ENCODE results near the gene LCNL1. TPM values are rescaled to one million over a fixed set of nuclear protein-coding genes. Genes with fewer than 3 reads are reported as not detected.

LCNL1 gene
- total RNA-seq, 2 donors from 2014 or later, result not detected

GRCh38 chr9:136939431-136939995, 43.3 kb upstream of the LCNL1 start:
- DNase-seq, result no peak
- WGBS, 2 donors, result 90 to 94% methylated on average over 18 to 28 of the region's 28 CpGs
- no peak overlapping the region for H3K27ac ChIP-seq
- TF ChIP-seq CTCF (IDR thresholded peaks at IDR 0.05) (no peak), POLR2A (IDR thresholded peaks at IDR 0.05) (no peak)
- no peaks in the 10 kb centered on the region for H3K9me3 ChIP-seq
- no peak for ATAC-seq
- H3K4me3 ChIP-seq, result no peak overlapping the region
- peaks cover 16% of the 10 kb centered on the region for H3K4me1 ChIP-seq
- intact Hi-C loops (cut with DNase I), result no loop called here
- no peaks in the 10 kb centered on the region for H3K27me3 ChIP-seq
- peaks cover 20 to 26% of the 10 kb centered on the region in 2 donors for H3K36me3 ChIP-seq (replicated peaks in 1 of 2; ENCODE audit: insufficient read depth in 1 of 2, low read depth in 2 of 2)

DNA sequence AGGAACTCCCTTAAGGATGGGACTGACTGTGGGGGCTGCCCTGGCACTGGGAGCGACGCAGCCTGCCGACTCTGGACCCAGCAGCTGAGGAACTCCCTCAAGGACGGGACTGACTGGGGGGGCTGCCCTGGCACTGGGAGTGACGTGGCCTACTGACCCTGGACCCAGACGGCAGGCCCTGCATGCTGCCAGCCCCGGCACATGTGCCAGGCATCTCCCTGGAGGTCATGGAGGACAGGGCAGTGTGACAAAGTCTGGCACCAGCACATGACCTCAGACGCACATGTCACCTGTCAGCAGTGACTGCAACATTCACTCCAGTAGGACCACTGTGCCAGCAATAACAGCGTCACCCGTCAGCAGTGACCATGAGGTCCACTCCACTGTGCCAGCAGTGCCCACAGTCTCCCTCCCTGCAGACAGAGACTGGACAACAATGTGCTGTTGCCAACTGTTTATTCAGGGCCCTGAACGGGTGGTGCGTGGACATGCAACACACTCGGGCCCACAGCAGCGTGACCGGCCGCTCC, 42.7 kb upstream of the LCNL1 start:
- TF ChIP-seq POLR2A (IDR thresholded peaks at IDR 0.05), result no peak
- no peak for TF ChIP-seq CTCF (IDR thresholded peaks at IDR 0.05)
- intact Hi-C loops (cut with DNase I), result loop anchor here (10.0 kb wide), 1 partner anchor 85 kb away; the partner anchor contains the start of gene MAMDC4
- peaks cover 20 to 26% of the 10 kb centered on the region in 2 donors for H3K36me3 ChIP-seq (replicated peaks in 1 of 2; ENCODE audit: insufficient read depth in 1 of 2, low read depth in 2 of 2)
- H3K4me3 ChIP-seq, result no peak overlapping the region
- H3K27ac ChIP-seq, result no peak overlapping the region
- H3K9me3 ChIP-seq, result no peaks in the 10 kb centered on the region
- 46% methylated on average over 16 of the region's 16 CpGs; no CpG with 5 or more reads in 1 of the 2 donors for WGBS, 2 donors
- no peaks in the 10 kb centered on the region for H3K27me3 ChIP-seq
- DNase-seq, result peak in 2 of 4 donors; percentile 62 to 69
- ATAC-seq, result no peak
- H3K4me1 ChIP-seq, result peaks cover 21% of the 10 kb centered on the region

DNA sequence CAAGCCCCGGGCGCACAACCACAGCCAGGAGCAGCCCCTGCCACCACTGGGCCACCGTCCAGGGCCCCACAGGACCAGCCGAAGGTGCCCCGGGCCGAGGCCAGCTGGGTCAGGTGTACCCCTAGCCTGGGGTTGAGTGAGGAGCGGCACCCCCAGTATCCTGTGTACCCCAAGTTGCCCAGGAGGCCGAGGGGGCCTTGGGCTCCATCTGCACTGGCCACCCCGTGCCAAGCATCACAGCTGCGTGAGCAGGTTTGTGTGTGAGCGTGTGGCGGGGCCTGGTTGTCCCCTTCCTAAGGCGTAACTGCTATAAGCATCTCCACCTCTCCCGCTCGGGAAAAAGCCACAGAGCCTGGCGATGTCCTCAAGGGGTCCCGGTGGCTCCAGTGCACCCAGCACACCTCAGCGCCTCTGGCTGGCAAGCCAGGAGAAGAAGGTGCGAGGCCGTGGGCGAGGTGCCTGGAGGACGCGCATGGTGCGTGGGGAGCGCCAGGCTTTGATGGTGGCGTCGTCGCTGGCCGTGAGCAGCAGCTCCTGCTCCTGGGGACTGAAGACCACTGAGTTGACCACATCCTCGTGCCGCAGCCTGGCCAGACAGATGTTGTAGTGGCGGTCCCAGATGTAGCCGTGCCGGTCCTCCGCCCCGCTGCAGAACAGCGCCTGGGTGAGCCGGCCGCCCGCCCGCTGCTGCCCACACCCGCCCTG, 42.1 kb upstream of the LCNL1 start:
- DNase-seq (no peak), ATAC-seq (no peak)
- peaks cover 22% of the 10 kb centered on the region for H3K4me1 ChIP-seq
- intact Hi-C loops (cut with DNase I), result loop anchor here (10.0 kb wide), 1 partner anchor 86 kb away; the partner anchor contains the start of gene MAMDC4
- no peak overlapping the region for H3K27ac ChIP-seq
- H3K9me3 ChIP-seq, result no peaks in the 10 kb centered on the region
- H3K4me3 ChIP-seq, result no peak overlapping the region
- H3K27me3 ChIP-seq, result no peaks in the 10 kb centered on the region
- no peak for TF ChIP-seq POLR2A (IDR thresholded peaks at IDR 0.05)
- TF ChIP-seq CTCF (IDR thresholded peaks at IDR 0.05), result no peak
- peaks cover 20 to 26% of the 10 kb centered on the region in 2 donors for H3K36me3 ChIP-seq (replicated peaks in 1 of 2; ENCODE audit: insufficient read depth in 1 of 2, low read depth in 2 of 2)
- WGBS, 2 donors, result 92 to 98% methylated on average over 21 to 42 of the region's 42 CpGs

DNA sequence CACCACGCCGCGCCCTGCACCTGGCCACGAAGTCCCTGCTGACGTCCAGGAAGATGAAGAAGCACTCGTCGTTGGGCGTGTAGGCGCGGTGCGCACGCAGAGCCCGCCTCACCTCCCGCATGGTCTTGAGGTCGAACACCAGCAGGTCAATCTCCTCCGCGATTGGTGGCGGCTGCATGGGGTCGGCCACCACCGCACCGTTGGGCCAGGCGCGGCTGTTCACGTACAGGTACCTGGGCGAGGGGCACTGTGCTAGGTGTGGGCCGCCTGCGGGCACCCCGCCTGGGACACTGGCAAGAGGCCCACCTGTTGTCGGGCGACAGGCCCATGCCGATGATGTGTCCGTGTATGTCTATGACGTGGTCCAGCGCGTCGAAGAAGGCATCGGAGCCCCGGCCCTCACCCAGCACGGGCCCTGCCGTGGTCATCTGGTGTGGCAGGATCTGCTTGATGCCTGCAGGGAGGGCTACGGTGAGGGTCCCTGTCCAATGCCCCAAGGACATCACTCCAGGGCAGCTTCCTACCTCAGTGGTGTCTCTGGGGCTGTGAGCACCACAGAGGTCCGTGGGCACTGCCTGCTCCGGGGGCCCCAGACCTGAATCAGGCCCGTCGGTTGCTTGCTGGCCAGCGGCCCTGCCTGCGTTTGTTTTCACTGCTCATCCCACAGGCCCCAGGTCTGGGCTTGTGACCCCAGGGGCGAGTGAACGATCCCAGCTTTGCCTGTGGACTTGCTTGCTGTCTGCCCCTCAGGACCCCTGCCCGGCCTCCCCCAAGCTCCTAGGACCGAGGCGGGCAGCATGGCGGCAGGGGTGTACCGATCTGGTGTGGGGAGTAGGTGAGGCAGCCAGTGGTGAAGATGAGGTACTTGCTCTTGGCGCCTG, 41.3 kb upstream of the LCNL1 start:
- Histone ChIP-seq H3K9me3 (no peaks in the 10 kb centered on the region), H3K27me3 (no peaks in the 10 kb centered on the region), H3K4me1 (peaks cover 22% of the 10 kb centered on the region), H3K36me3 (replicated peaks in 1 of 2; ENCODE audit: insufficient read depth in 1 of 2, low read depth in 2 of 2) (peaks cover 20 to 26% of the 10 kb centered on the region in 2 donors), H3K27ac (no peak overlapping the region), H3K4me3 (no peak overlapping the region)
- 91 to 92% methylated on average over 23 to 51 of the region's 55 CpGs for WGBS, 2 donors
- TF ChIP-seq POLR2A (IDR thresholded peaks at IDR 0.05) (no peak), CTCF (IDR thresholded peaks at IDR 0.05) (no peak)
- no peak for DNase-seq
- intact Hi-C loops (cut with DNase I), result loop anchor here (10.0 kb wide), 1 partner anchor 87 kb away; the partner anchor contains the start of gene MAMDC4
- no peak for ATAC-seq
